Epidermal melanocyte (primary cell): ENCODE measurements around the gene ATP1A4.

Experiments
- DNase-seq: peaks from one replicate; pipeline ENCODE4 v3.0.0; 2011; ENCODE audit warnings: low spot score; ENCODE audit not compliant: insufficient read length

Gene ATP1A4

GRCh38 chr1:160227561-160227960 is 76.2 kb downstream of the ATP1A4 start:
- no peak for DNase-seq

GRCh38 chr1:160228431-160228830 is 77.0 kb downstream of the ATP1A4 start:
- no peak for DNase-seq

GRCh38 chr1:160232911-160233310 is 81.5 kb downstream of the ATP1A4 start:
- DNase-seq: no peak
